Smooth muscle cell (in vitro differentiated cells): ENCODE data around the gene KCNIP2. TPM values are rescaled to one million over a fixed set of nuclear protein-coding genes. Genes with fewer than 3 reads are reported as not detected.

Experiments used
- DNase-seq: peaks from one replicate; lab custom pipeline; 2025; ENCODE audit not compliant: unreplicated experiment; lab: John Stamatoyannopoulos, UW
- H2AFZ ChIP-seq: fragments of 200-600 bp; sonication (generic); 2 replicates; pipeline ENCODE4 v1.6.0; 2016; ENCODE audit warnings: antibody characterized with exemption, low read depth, mild to moderate bottlenecking
- H3F3A ChIP-seq: fragments of 200-600 bp; sonication (generic); 2 replicates; pipeline ENCODE4 v1.6.0; 2017; ENCODE audit warnings: antibody characterized with exemption, low read depth
- H3K27ac ChIP-seq: fragments of 200-600 bp; sonication (generic); 2 replicates; pipeline ENCODE4 v1.5.1; 2016; ENCODE audit warnings: low read depth, mild to moderate bottlenecking
- H3K27me3 ChIP-seq: fragments of 200-600 bp; sonication (generic); 2 replicates; pipeline ENCODE4 v1.6.1; 2016; ENCODE audit warnings: low read depth, mild to moderate bottlenecking
- H3K36me3 ChIP-seq: fragments of 200-600 bp; sonication (generic); 2 replicates; pipeline ENCODE4 v1.5.1; 2016; ENCODE audit warnings: low read depth
- H3K4me1 ChIP-seq: fragments of 200-600 bp; sonication (generic); 2 replicates; pipeline ENCODE4 v1.5.1; 2016; ENCODE audit warnings: low read depth
- H3K4me2 ChIP-seq: fragments of 200-600 bp; sonication (generic); 2 replicates; pipeline ENCODE4 v1.6.0; 2016; ENCODE audit warnings: mild to moderate bottlenecking
- H3K4me3 ChIP-seq: fragments of 200-600 bp; sonication (generic); 2 replicates; pipeline ENCODE4 v1.5.1; 2016; ENCODE audit warnings: mild to moderate bottlenecking
- H3K79me2 ChIP-seq: fragments of 200-600 bp; sonication (generic); 2 replicates; pipeline ENCODE4 v1.6.0; 2016; ENCODE audit warnings: low read depth, mild to moderate bottlenecking
- H3K9ac ChIP-seq: fragments of 200-600 bp; sonication (generic); 2 replicates; pipeline ENCODE4 v1.6.0; 2016; ENCODE audit warnings: low read depth
- H3K9me3 ChIP-seq: fragments of 200-600 bp; sonication (generic); replicated peaks from 2 replicates; pipeline ENCODE4 v1.5.1; 2016; ENCODE audit warnings: low read depth
- H4K20me1 ChIP-seq: fragments of 200-600 bp; sonication (generic); 2 replicates; pipeline ENCODE4 v1.6.0; 2016; ENCODE audit warnings: low read depth
- CTCF ChIP-seq: fragments of 200-600 bp; sonication (generic); IDR thresholded peaks from 2 replicates; pipeline ENCODE4 v1.5.1; 2017; ENCODE audit warnings: borderline replicate concordance, mild to moderate bottlenecking, antibody characterized with exemption; ENCODE audit not compliant: insufficient read depth, poor library complexity, severe bottlenecking
- WGBS: methylation state at CpG from one replicate; pipeline ENCODE4 v1.1.7; 2016; ENCODE audit warnings: low lambda C conversion rate; 5-methylcytosine and 5-hydroxymethylcytosine counted together
- polyA plus RNA-seq: library from polyadenylated mRNA; unstranded; fragments of >200 nt; fragmentation: Nextera tagmentation; extraction: Ambion mirVana; gene quantifications from 2 replicates; pipeline ENCODE4 v1.2.1, GENCODE V29; 2016
- total RNA-seq: library from RNA; depleted of rRNA; stranded (reverse); fragments of >200 nt; gene quantifications from 2 replicates; pipeline ENCODE4 v1.2.3, GENCODE V29; 2014

KCNIP2 gene
- total and polyA plus RNA-seq, 2 experiments from 2014 or later = 0.87 to 3.9 TPM

GRCh38 chr10:101783736-101784118, 59.9 kb downstream of the KCNIP2 start:
- DNase-seq = no peak
- no peak for TF ChIP-seq CTCF
- Histone ChIP-seq H3K27ac (peak overlapping the region; percentile 56), H3K9ac (peak overlapping the region; percentile 86), H3K27me3 (peaks cover 11% of the 10 kb centered on the region), H4K20me1 (peaks cover 46% of the 10 kb centered on the region), H3K79me2 (no peaks in the 10 kb centered on the region), H2AFZ (peak overlapping the region; percentile 20), H3F3A (peaks cover 39% of the 10 kb centered on the region), H3K36me3 (peaks cover 5% of the 10 kb centered on the region), H3K4me1 (peaks cover 20% of the 10 kb centered on the region), H3K4me3 (peak overlapping the region; percentile 75), H3K9me3 (no peaks in the 10 kb centered on the region), H3K4me2 (peak overlapping the region; percentile 92)
- WGBS = 53% methylated on average over 10 of the region's 10 CpGs

- Histone ChIP-seq H3K27me3 (peaks cover 18% of the 10 kb centered on the region), H4K20me1 (peaks cover 50% of the 10 kb centered on the region), H3K36me3 (peaks cover 5% of the 10 kb centered on the region), H3K27ac (peak within 1 kb of the TSS; percentile 56), H3K4me1 (peaks cover 20% of the 10 kb centered on the region), H3K9me3 (no peaks in the 10 kb centered on the region), H3K4me2 (peak within 1 kb of the TSS; percentile 92), H2AFZ (peak within 1 kb of the TSS; percentile 20), H3K9ac (peak within 1 kb of the TSS; percentile 86), H3F3A (peaks cover 39% of the 10 kb centered on the region), H3K4me3 (peak within 1 kb of the TSS; percentile 75), H3K79me2 (no peaks in the 10 kb centered on the region)
- DNase-seq = peak; percentile 52
- no peak for TF ChIP-seq CTCF
- 2% methylated on average over 52 of the region's 57 CpGs for WGBS
These were observed 60.5 kb downstream of the KCNIP2 start, which contains the start of gene NPM3 for GRCh38 chr10:101782811-101783735. TSS of gene NPM3 (minus strand) at chr10:101783446. CDS start at chr10:101783390, 56 bp downstream.

- H3K27me3 ChIP-seq = peaks cover 26% of the 10 kb centered on the region
- no peak overlapping the region for H2AFZ ChIP-seq
- no peak for DNase-seq
- H4K20me1 ChIP-seq = peaks cover 53% of the 10 kb centered on the region
- H3K9ac ChIP-seq = peak overlapping the region; percentile 86
- no peaks in the 10 kb centered on the region for H3K79me2 ChIP-seq
- no peak overlapping the region for H3K27ac ChIP-seq
- H3K4me2 ChIP-seq = peak overlapping the region; percentile 92
- H3F3A ChIP-seq = peaks cover 33% of the 10 kb centered on the region
- H3K9me3 ChIP-seq = no peaks in the 10 kb centered on the region
- H3K4me3 ChIP-seq = peak overlapping the region; percentile 75
- H3K4me1 ChIP-seq = peaks cover 20% of the 10 kb centered on the region
- peaks cover 5% of the 10 kb centered on the region for H3K36me3 ChIP-seq
- no peak for TF ChIP-seq CTCF
- 65% methylated on average over 17 of the region's 17 CpGs for WGBS
These were observed 61.4 kb downstream of the KCNIP2 start for GRCh38 chr10:101781984-101782810.
